GM18507 (cell line): ENCODE results near the gene YY2.
"Not testable (repeated sequence)": the region's sequence is repeated elsewhere in the genome, so short reads cannot be mapped to it uniquely, and the experiment has no call there.

Experiments used
- DNase-seq: peaks from one replicate; pipeline ENCODE4 v3.0.0; 2011; ENCODE audit warnings: low read depth; ENCODE audit not compliant: insufficient read length; ENCODE audit errors: extremely low spot score
- FAIRE-seq: peaks from 2 replicates; lab custom pipeline; 2011; peaks lifted over from hg19 to GRCh38; lab: Jason Lieb, UNC

YY2 gene

GRCh38 chrX:21873063-21873775 lies 17.4 kb downstream of the YY2 start:
- FAIRE-seq (peak; percentile 58), DNase-seq (no peak)

GRCh38 chrX:21874182-21874581 lies 18.4 kb downstream of the YY2 start:
- not testable (repeated sequence) for DNase-seq, FAIRE-seq

GRCh38 chrX:21875013-21875412 lies 19.2 kb downstream of the YY2 start:
- DNase-seq (no peak), FAIRE-seq (no peak)

GRCh38 chrX:21881881-21882574 lies 26.2 kb downstream of the YY2 start:
- FAIRE-seq (no peak), DNase-seq (no peak)

GRCh38 chrX:21883258-21883657 lies 27.5 kb downstream of the YY2 start:
- FAIRE-seq, result no peak
- no peak for DNase-seq

GRCh38 chrX:21885568-21885967 lies 29.8 kb downstream of the YY2 start:
- DNase-seq, result no peak
- no peak for FAIRE-seq

GRCh38 chrX:21905313-21905712 lies 49.5 kb downstream of the YY2 start:
- DNase-seq (no peak), FAIRE-seq (no peak)

GRCh38 chrX:21905953-21906352 lies 50.2 kb downstream of the YY2 start:
- FAIRE-seq (no peak), DNase-seq (no peak)

GRCh38 chrX:21907260-21907659 lies 51.5 kb downstream of the YY2 start:
- DNase-seq, result no peak
- peak; percentile 31 for FAIRE-seq
